ENCODE data around the gene ILF3.

DNA sequence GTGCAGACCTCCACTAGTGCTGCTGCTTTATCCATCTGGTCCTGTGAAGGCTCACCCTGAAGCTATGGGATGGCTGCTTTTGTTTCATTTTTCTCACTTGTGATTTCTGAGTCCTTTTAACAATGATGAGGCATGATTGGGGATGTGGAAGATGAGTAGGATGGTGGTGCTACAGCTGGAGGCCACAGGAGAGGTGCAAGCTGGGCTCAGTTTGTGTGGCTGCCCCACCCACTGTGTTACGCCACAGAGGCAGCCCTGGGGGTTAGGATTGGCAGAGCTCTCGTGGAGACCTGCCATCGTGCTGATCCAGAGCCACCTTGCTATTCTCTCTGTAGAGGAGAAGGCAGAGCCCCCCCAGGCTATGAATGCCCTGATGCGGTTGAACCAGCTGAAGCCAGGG, 27.5 kb downstream of the ILF3 start:
- TF ChIP-seq, protein P1, sequence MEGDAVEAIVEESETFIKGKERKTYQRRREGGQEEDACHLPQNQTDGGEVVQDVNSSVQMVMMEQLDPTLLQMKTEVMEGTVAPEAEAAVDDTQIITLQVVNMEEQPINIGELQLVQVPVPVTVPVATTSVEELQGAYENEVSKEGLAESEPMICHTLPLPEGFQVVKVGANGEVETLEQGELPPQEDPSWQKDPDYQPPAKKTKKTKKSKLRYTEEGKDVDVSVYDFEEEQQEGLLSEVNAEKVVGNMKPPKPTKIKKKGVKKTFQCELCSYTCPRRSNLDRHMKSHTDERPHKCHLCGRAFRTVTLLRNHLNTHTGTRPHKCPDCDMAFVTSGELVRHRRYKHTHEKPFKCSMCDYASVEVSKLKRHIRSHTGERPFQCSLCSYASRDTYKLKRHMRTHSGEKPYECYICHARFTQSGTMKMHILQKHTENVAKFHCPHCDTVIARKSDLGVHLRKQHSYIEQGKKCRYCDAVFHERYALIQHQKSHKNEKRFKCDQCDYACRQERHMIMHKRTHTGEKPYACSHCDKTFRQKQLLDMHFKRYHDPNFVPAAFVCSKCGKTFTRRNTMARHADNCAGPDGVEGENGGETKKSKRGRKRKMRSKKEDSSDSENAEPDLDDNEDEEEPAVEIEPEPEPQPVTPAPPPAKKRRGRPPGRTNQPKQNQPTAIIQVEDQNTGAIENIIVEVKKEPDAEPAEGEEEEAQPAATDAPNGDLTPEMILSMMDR (IDR thresholded peaks at IDR 0.05): no peak
- TF ChIP-seq POLR2A (IDR thresholded peaks at IDR 0.05): no peak

Measured in thyroid gland (tissue), 4 donors.